ENCODE measurements around the gene MYO1E.

GRCh38 chr15:59096429-59096828, 276.2 kb downstream of the MYO1E start:
- TF ChIP-seq CTCF (IDR thresholded peaks at IDR 0.05): no peak
- no peak for TF ChIP-seq POLR2A (IDR thresholded peaks at IDR 0.05)
- no peak for TF ChIP-seq EP300 (IDR thresholded peaks at IDR 0.05; ENCODE audit: low read depth)

Data from transverse colon (tissue), 3 donors.